BLaER1 (cell line): Measurements from ENCODE around the gene KIAA0040.
"Not testable (repeated sequence)": the region's sequence is repeated elsewhere in the genome, so short reads cannot be mapped to it uniquely, and the experiment has no call there.

Experiments
- H3K27ac ChIP-seq: shearing (Covaris generic); formaldehyde crosslinking; 2 replicates; pipeline ENCODE4 v1.8.1; 2022
- H3K27me3 ChIP-seq: shearing (Covaris generic); formaldehyde crosslinking; 2 replicates; pipeline ENCODE4 v1.8.1; 2022
- H3K36me3 ChIP-seq: shearing (Covaris generic); formaldehyde crosslinking; 2 replicates; pipeline ENCODE4 v1.8.1; 2022
- H3K4me1 ChIP-seq: shearing (Covaris generic); formaldehyde crosslinking; 2 replicates; pipeline ENCODE4 v1.8.1; 2022
- H3K4me2 ChIP-seq: shearing (Covaris generic); formaldehyde crosslinking; 2 replicates; pipeline ENCODE4 v1.8.1; 2022
- H3K4me3 ChIP-seq: shearing (Covaris generic); formaldehyde crosslinking; 2 replicates; pipeline ENCODE4 v1.8.1; 2022
- H3K9ac ChIP-seq: shearing (Covaris generic); formaldehyde crosslinking; 2 replicates; pipeline ENCODE4 v1.8.1; 2022
- H3K9me3 ChIP-seq: shearing (Covaris generic); formaldehyde crosslinking; 2 replicates; pipeline ENCODE4 v1.8.1; 2022
- H4K20me1 ChIP-seq: shearing (Covaris generic); formaldehyde crosslinking; 2 replicates; pipeline ENCODE4 v1.8.1; 2022
- Cebpa-rat ChIP-seq: shearing (Covaris generic); IDR thresholded peaks from 2 replicates; pipeline ENCODE4 v1.8.1; 2022

KIAA0040 gene

DNA sequence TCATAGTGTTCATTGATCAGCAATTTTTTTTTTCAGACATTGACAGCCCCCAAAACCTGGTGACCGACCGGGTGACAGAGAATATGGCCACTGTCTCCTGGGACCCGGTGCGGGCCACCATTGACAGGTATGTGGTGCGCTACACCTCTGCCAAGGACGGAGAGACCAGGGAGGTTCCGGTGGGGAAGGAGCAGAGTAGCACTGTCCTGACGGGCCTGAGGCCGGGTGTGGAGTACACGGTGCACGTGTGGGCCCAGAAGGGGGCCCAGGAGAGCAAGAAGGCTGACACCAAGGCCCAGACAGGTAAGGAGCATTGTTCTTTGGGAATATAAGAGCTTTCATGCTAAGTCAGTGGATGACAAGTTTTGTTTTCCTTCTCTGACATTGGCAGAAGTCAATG lies 75.7 kb downstream of the KIAA0040 start:
- Histone ChIP-seq H3K4me3 (no peak overlapping the region), H4K20me1 (no peaks in the 10 kb centered on the region), H3K9me3 (peaks cover 9% of the 10 kb centered on the region), H3K4me2 (no peak overlapping the region), H3K4me1 (no peaks in the 10 kb centered on the region), H3K27me3 (no peaks in the 10 kb centered on the region), H3K36me3 (no peaks in the 10 kb centered on the region), H3K9ac (no peak overlapping the region), H3K27ac (no peak overlapping the region)
- no peak for TF ChIP-seq Cebpa-rat

- Histone ChIP-seq H3K27ac (no peak overlapping the region), H3K27me3 (no peaks in the 10 kb centered on the region), H3K4me3 (no peak overlapping the region), H3K36me3 (no peaks in the 10 kb centered on the region), H3K9me3 (peaks cover 9% of the 10 kb centered on the region), H4K20me1 (no peaks in the 10 kb centered on the region), H3K9ac (no peak overlapping the region), H3K4me2 (no peak overlapping the region), H3K4me1 (no peaks in the 10 kb centered on the region)
- no peak for TF ChIP-seq Cebpa-rat
Observed at GRCh38 chr1:175116210-175116798, 76.3 kb downstream of the KIAA0040 start.

DNA sequence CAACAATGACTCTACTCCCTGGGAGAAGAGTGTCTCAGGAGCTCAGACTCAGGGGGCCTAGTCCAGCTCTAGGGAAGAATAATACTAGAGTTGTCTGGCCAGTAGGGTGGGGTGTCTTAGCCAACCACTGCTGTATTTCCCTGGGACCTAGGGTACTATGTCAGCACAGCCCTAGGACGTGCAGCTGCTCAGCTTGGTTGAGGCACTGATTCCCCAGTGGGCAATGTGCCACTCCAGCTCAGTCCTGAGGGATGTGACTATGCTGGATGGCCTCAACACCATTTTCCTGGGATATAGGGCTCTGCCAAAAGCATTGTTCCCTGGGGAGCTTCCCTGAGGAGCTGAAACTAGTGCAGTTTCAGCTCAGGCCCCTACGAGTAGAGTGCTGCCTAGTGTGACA lies 77.6 kb downstream of the KIAA0040 start:
- no peak overlapping the region for H3K4me3 ChIP-seq

DNA sequence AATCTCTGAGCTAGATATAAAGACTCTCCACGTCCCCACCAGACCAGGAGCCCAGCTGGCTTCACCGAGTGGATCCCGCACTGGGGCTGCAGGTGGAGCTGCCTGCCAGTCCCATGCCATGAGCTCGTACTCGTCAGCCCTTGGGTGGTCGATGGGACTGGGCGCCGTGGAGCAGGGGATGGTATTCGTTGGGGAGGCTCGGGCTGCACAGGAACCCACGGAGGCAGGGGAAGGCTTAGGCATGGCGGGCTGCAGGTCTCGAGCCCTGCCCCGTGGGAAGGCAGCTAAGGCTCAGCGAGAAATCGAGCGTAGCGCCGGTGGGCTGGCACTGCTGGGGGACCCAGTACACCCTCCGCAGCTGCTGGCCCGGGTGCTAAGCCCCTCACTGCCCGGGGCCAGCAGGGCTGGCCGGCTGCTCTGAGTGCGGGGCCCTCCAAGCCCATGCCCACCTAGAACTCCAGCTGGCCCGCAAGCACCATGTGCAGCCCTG lies 84.2 kb downstream of the KIAA0040 start:
- not testable (repeated sequence) for H3K4me2 ChIP-seq, H3K4me1 ChIP-seq
- H3K9me3 ChIP-seq: peaks cover 20% of the 10 kb centered on the region

More for the DNA sequence above, 77.6 kb downstream of the KIAA0040 start:
- H3K27ac ChIP-seq: no peak overlapping the region
- no peaks in the 10 kb centered on the region for H3K4me1 ChIP-seq
- H4K20me1 ChIP-seq: no peaks in the 10 kb centered on the region
- no peaks in the 10 kb centered on the region for H3K27me3 ChIP-seq
- no peaks in the 10 kb centered on the region for H3K36me3 ChIP-seq
- H3K9me3 ChIP-seq: peaks cover 9% of the 10 kb centered on the region
- no peak overlapping the region for H3K4me2 ChIP-seq
- H3K9ac ChIP-seq: no peak overlapping the region
- no peak for TF ChIP-seq Cebpa-rat

More for the DNA sequence above, 84.2 kb downstream of the KIAA0040 start:
- H3K9ac ChIP-seq, H4K20me1 ChIP-seq, H3K27me3 ChIP-seq, H3K36me3 ChIP-seq, H3K4me3 ChIP-seq, H3K27ac ChIP-seq: not testable (repeated sequence)
